Lung (tissue), 12 donors: ENCODE data around the gene CIDEB. TPM values are rescaled to one million over a fixed set of nuclear protein-coding genes. Genes with fewer than 3 reads are reported as not detected.

Source experiments
- ATAC-seq: fragments of 200-7000 bp; cut with Tn5 transposase; one replicate; pipeline ENCODE4 v1.9.1; 2020; ENCODE audit warnings: moderate number of reproducible peaks; ENCODE audit not compliant: insufficient read depth, low FRiP score
- DNase-seq, 3 donors: peaks; one replicate each; pipeline ENCODE4 v3.0.0-alpha.2; 2013 to 2017
- H3K27ac ChIP-seq, 2 donors: one replicate each; pipeline ENCODE4 v1.5.1; 2013; ENCODE audit warnings: mild to moderate bottlenecking in 2 of 2, moderate library complexity in 2 of 2, control low read depth in 1 of 2, inconsistent platforms in 1 of 2, low read depth in 1 of 2, low read length in 1 of 2
- H3K27me3 ChIP-seq, 3 donors: one replicate each; pipeline ENCODE4 v1.5.1; 2013; ENCODE audit warnings: low read length in 2 of 3; ENCODE audit not compliant: control insufficient read depth in 3 of 3, insufficient read depth in 3 of 3
- H3K36me3 ChIP-seq, 4 donors: one replicate each; pipeline ENCODE4 v1.5.1; 2013; ENCODE audit warnings: low read length in 4 of 4, mild to moderate bottlenecking in 1 of 4, moderate library complexity in 1 of 4; ENCODE audit not compliant: control insufficient read depth in 4 of 4, insufficient read depth in 4 of 4
- H3K4me1 ChIP-seq, 5 donors: one replicate each; pipeline ENCODE4 v1.5.1; 2013; ENCODE audit warnings: low read length in 5 of 5, mild to moderate bottlenecking in 2 of 5, moderate library complexity in 1 of 5; ENCODE audit not compliant: control insufficient read depth in 5 of 5, insufficient read depth in 5 of 5
- H3K4me3 ChIP-seq: one replicate; pipeline ENCODE4 v1.5.1; 2013; ENCODE audit warnings: mild to moderate bottlenecking, control low read depth, moderate library complexity
- H3K9ac ChIP-seq, 2 donors: one replicate each; pipeline ENCODE4 v1.5.1; 2013; ENCODE audit warnings: low read length in 2 of 2, control low read depth in 1 of 2; ENCODE audit not compliant: insufficient read depth in 1 of 2
- H3K9me3 ChIP-seq, 4 donors: one replicate each; pipeline ENCODE4 v1.5.1; 2013; ENCODE audit warnings: low read length in 3 of 4, mild to moderate bottlenecking in 1 of 4, moderate library complexity in 1 of 4; ENCODE audit not compliant: control insufficient read depth in 4 of 4, insufficient read depth in 3 of 4
- WGBS, 2 donors: extraction: QIAGEN DNeasy Blood & Tissue Kit; methylation state at CpG; one replicate each; pipeline ENCODE4 v1.1.7; 2013; 5-methylcytosine and 5-hydroxymethylcytosine counted together
- polyA plus RNA-seq, 2 donors: library from polyadenylated mRNA; stranded (reverse); fragments of 200-250 nt; gene quantifications; one replicate each; pipeline ENCODE4 v1.2.1, GENCODE V29; 2013
- total RNA-seq, 2 donors: library from RNA; depleted of rRNA in 1 of 2; stranded (reverse); fragments of >200 nt in 1 of 2; gene quantifications; one replicate each; pipeline ENCODE4 v1.2.1, GENCODE V29; 2014 to 2021
- TF ChIP-seq, protein P1 (sequence below): IDR thresholded peaks from 2 replicates; pipeline ENCODE4 v1.5.1; 2012; ENCODE audit warnings: mild to moderate bottlenecking; ENCODE audit errors: control extremely low read depth, extremely low read depth
- donor health status: control.
- donor health status: control.
- donor health status: Bipolar disorder and iron deficiency.
- donor health status: healthy.
- donor health status: DM: yes; HTN: yes; CAD: no.

Gene CIDEB
- total and polyA plus RNA-seq, 4 donors = 8.3 to 19.7 (median 14.2) TPM

GRCh38 chr14:24260780-24261157, 47.0 kb downstream of the CIDEB start:
- peaks cover 0 to 3% (median 0%) of the 10 kb centered on the region in 4 donors for H3K36me3 ChIP-seq
- H3K27ac ChIP-seq = no peak overlapping the region
- TF ChIP-seq, protein P1, sequence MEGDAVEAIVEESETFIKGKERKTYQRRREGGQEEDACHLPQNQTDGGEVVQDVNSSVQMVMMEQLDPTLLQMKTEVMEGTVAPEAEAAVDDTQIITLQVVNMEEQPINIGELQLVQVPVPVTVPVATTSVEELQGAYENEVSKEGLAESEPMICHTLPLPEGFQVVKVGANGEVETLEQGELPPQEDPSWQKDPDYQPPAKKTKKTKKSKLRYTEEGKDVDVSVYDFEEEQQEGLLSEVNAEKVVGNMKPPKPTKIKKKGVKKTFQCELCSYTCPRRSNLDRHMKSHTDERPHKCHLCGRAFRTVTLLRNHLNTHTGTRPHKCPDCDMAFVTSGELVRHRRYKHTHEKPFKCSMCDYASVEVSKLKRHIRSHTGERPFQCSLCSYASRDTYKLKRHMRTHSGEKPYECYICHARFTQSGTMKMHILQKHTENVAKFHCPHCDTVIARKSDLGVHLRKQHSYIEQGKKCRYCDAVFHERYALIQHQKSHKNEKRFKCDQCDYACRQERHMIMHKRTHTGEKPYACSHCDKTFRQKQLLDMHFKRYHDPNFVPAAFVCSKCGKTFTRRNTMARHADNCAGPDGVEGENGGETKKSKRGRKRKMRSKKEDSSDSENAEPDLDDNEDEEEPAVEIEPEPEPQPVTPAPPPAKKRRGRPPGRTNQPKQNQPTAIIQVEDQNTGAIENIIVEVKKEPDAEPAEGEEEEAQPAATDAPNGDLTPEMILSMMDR = no peak
- peaks cover 0 to 11% (median 7%) of the 10 kb centered on the region in 5 donors for H3K4me1 ChIP-seq
- H3K4me3 ChIP-seq = no peak overlapping the region
- no peaks in the 10 kb centered on the region for H3K27me3 ChIP-seq
- DNase-seq (no peak), ATAC-seq (no peak)
- no peak overlapping the region for H3K9ac ChIP-seq
- H3K9me3 ChIP-seq = no peaks in the 10 kb centered on the region
- 91 to 94% methylated on average over 4 of the region's 4 CpGs for WGBS, 2 donors

GRCh38 chr14:24260026-24260779, 47.6 kb downstream of the CIDEB start:
- TF ChIP-seq, protein P1 = no peak
- H3K27me3 ChIP-seq = no peaks in the 10 kb centered on the region
- H3K4me1 ChIP-seq = peaks cover 0 to 11% (median 7%) of the 10 kb centered on the region in 5 donors
- DNase-seq = peak in 1 of 3 donors; percentile 16
- peaks cover 0 to 2% (median 0%) of the 10 kb centered on the region in 4 donors for H3K36me3 ChIP-seq
- no peak overlapping the region for H3K9ac ChIP-seq
- 87 to 95% methylated on average over 16 of the region's 16 CpGs for WGBS, 2 donors
- ATAC-seq = no peak
- H3K27ac ChIP-seq = peak overlapping the region in 1 of 2 donors; percentile 22
- no peak overlapping the region for H3K4me3 ChIP-seq
- no peaks in the 10 kb centered on the region for H3K9me3 ChIP-seq

GRCh38 chr14:24259282-24260025, 48.3 kb downstream of the CIDEB start:
- Histone ChIP-seq H3K27ac (peak overlapping the region in 1 of 2 donors; percentile 59), H3K9me3 (no peaks in the 10 kb centered on the region), H3K4me3 (no peak overlapping the region), H3K27me3 (no peaks in the 10 kb centered on the region), H3K9ac (no peak overlapping the region), H3K4me1 (peaks cover 0 to 11% (median 7%) of the 10 kb centered on the region in 5 donors), H3K36me3 (peaks cover 0 to 6% (median 0%) of the 10 kb centered on the region in 4 donors)
- TF ChIP-seq, protein P1 = no peak
- ATAC-seq (peak; percentile 27), DNase-seq (peak; percentile 64 to 83 (median 79))
- 67 to 85% methylated on average over 15 to 16 of the region's 16 CpGs for WGBS, 2 donors
